Panc1 (cell line): ENCODE results near the gene SEPTIN8.

ENCODE experiments used
- POLR2AphosphoS5 ChIP-seq: IDR thresholded peaks from 2 replicates; pipeline ENCODE4 v1.6.1; 2012; ENCODE audit warnings: mild to moderate bottlenecking, low read depth, low read length, moderate library complexity
- SIN3A ChIP-seq: IDR thresholded peaks from 2 replicates; pipeline ENCODE4 v1.6.1; 2012; ENCODE audit warnings: low read depth, mild to moderate bottlenecking, low read length, moderate library complexity, borderline replicate concordance; ENCODE audit not compliant: insufficient read depth
- TF ChIP-seq, protein P1 (sequence below): fragments of 450-650 bp; IDR thresholded peaks from 2 replicates; pipeline ENCODE4 v1.5.1; 2017; ENCODE audit warnings: mild to moderate bottlenecking

DNA sequence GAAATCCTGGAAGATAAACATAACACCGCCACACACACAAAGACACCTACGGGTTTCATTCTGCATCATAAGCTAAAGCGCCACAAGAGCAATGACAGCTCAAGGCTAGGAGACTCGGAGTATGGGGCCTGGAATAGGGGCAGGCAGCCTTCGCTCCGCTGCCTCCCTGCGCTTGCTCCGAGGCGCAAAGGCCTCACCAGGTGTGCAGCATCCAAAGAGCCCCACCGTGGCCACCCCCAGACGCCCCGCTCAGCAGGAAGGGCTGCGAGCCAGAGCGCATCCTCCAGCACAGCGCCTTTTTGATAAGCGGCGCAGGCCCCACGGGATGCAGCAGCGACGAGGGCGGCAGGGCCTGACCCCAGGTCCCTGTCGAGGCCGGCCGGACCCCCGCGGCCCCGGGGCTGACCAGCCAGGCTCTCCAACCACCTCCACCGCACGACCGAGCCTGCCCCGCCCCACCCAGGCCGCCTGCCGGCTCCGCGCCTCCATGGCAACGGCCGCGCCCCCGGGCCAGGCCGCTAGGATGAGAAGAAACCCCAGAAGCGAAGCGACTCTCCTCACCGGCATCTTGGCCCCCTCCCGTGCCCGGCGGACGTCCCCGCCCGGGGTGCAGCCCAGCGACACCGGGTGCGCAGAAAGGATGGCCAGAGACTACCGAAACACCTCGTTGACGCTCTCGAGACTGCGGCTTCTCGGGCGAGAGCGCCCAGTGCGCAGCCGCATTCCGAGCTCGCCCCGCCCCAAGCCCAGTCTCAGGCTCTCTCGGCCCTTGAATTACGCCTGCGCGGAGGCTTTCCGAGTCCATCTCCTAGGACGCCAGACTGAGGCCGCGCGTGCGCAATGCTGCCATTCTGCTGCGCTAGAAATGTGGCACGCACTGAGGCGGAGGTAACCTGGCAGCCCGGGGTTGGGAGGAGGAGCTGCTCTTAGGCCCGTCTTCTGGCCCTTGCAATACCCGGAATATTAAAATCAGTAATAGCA, 39.9 kb downstream of the SEPTIN8 start, which contains the start of gene KIF3A:
- TF ChIP-seq, protein P1, sequence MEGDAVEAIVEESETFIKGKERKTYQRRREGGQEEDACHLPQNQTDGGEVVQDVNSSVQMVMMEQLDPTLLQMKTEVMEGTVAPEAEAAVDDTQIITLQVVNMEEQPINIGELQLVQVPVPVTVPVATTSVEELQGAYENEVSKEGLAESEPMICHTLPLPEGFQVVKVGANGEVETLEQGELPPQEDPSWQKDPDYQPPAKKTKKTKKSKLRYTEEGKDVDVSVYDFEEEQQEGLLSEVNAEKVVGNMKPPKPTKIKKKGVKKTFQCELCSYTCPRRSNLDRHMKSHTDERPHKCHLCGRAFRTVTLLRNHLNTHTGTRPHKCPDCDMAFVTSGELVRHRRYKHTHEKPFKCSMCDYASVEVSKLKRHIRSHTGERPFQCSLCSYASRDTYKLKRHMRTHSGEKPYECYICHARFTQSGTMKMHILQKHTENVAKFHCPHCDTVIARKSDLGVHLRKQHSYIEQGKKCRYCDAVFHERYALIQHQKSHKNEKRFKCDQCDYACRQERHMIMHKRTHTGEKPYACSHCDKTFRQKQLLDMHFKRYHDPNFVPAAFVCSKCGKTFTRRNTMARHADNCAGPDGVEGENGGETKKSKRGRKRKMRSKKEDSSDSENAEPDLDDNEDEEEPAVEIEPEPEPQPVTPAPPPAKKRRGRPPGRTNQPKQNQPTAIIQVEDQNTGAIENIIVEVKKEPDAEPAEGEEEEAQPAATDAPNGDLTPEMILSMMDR: no peak
- TF ChIP-seq SIN3A (peak; percentile 76; the same call in 1 of the 2 replicates), POLR2AphosphoS5 (peak; percentile 82)
